HG03378 (cell line): ENCODE data around the gene LHFPL5.

Experiments
- ATAC-seq: cut with Tn5 transposase; IDR thresholded peaks from one replicate; pipeline ENCODE4 v1.9.1; 2021; ENCODE audit warnings: mild to moderate bottlenecking, moderate library complexity; ENCODE audit not compliant: unreplicated experiment

Gene LHFPL5

GRCh38 chr6:35804996-35805736 lies at the start of gene LHFPL5:
Gene LHFPL5 (plus strand): TSS chr6:35805352. CDS start chr6:35805671, 319 bp downstream.
- no peak for ATAC-seq

- ATAC-seq: no peak
Observed at GRCh38 chr6:35757456-35758123, 47.6 kb upstream of the LHFPL5 start.

GRCh38 chr6:35759426-35759825 lies 45.7 kb upstream of the LHFPL5 start:
- no peak for ATAC-seq

- ATAC-seq: no peak
Observed at GRCh38 chr6:35765739-35766138, 39.4 kb upstream of the LHFPL5 start.

GRCh38 chr6:35769211-35769610 lies 35.9 kb upstream of the LHFPL5 start:
- no peak for ATAC-seq

GRCh38 chr6:35771343-35771627 lies 33.9 kb upstream of the LHFPL5 start:
- no peak for ATAC-seq

GRCh38 chr6:35774116-35774794 lies 30.9 kb upstream of the LHFPL5 start:
- ATAC-seq: no peak

GRCh38 chr6:35775031-35775430 lies 30.1 kb upstream of the LHFPL5 start:
- no peak for ATAC-seq

- ATAC-seq: no peak
Observed at GRCh38 chr6:35776364-35777215, 28.6 kb upstream of the LHFPL5 start, which contains the start of gene CLPSL2. Gene CLPSL2 (plus strand): TSS chr6:35776598. CDS start chr6:35776619, 21 bp downstream.

- ATAC-seq: no peak
Observed at GRCh38 chr6:35777356-35778102, 27.6 kb upstream of the LHFPL5 start.

GRCh38 chr6:35778437-35778836 lies 26.7 kb upstream of the LHFPL5 start:
- ATAC-seq: no peak

GRCh38 chr6:35780719-35781118 lies 24.4 kb upstream of the LHFPL5 start, which contains the start of gene CLPSL1:
Gene CLPSL1 (plus strand): TSS chr6:35781019. CDS start chr6:35781111, 92 bp downstream.
- no peak for ATAC-seq

- ATAC-seq: no peak
Observed at GRCh38 chr6:35781290-35781689, 23.9 kb upstream of the LHFPL5 start.

GRCh38 chr6:35782424-35782823 lies 22.7 kb upstream of the LHFPL5 start:
- no peak for ATAC-seq

GRCh38 chr6:35784200-35784599 lies 21.0 kb upstream of the LHFPL5 start:
- no peak for ATAC-seq

GRCh38 chr6:35786272-35786671 lies 18.9 kb upstream of the LHFPL5 start:
- ATAC-seq: no peak

- no peak for ATAC-seq
Observed at GRCh38 chr6:35786810-35787209, 18.3 kb upstream of the LHFPL5 start.

- no peak for ATAC-seq
Observed at GRCh38 chr6:35787266-35788218, 17.6 kb upstream of the LHFPL5 start.

- no peak for ATAC-seq
Observed at GRCh38 chr6:35788423-35788982, 16.6 kb upstream of the LHFPL5 start.
